HG02588 (cell line): ENCODE results near the gene CLMN.

Source experiments
- ATAC-seq: cut with Tn5 transposase; IDR thresholded peaks from one replicate; pipeline ENCODE4 v1.9.1; 2021; ENCODE audit warnings: mild to moderate bottlenecking, moderate library complexity; ENCODE audit not compliant: unreplicated experiment

Gene CLMN

DNA sequence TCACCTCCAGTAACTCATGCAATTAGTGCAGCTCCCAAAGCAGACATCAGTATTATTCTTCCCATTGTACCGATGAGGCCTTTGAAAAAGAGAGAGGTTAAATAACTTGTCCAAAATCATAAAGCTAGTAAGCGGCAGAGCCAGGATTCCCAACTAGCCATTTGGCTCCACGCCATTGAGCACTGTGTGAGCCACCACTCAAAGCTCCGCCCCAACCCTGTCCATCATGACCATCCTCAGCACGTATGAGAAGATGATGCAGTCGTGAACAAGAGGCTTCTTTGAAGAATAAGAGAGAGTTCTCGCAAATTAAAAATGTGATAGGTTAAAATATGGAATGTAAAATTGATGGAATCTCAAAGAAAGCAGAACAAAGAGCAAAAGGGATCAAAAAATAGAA is 14.6 kb downstream of the CLMN start:
- ATAC-seq, result no peak

DNA sequence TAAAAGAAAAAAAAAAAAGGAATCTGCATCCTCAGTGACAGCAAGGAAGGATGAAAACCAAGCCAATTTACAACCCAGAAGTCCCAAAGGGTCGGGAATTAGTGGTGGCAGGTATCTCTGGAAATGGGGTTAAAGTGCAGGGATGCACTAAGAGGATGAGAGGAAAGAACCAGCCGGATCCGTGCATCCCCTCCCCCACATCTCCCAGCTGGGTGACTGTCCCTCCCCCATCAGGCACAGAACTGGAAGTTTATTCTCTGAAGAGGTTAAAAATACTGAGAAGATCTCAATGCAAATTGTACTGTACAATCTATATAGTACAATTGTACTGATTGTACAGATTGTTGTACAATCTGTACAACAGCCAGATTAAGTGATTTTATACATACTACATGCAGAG is 15.4 kb downstream of the CLMN start:
- ATAC-seq, result no peak

DNA sequence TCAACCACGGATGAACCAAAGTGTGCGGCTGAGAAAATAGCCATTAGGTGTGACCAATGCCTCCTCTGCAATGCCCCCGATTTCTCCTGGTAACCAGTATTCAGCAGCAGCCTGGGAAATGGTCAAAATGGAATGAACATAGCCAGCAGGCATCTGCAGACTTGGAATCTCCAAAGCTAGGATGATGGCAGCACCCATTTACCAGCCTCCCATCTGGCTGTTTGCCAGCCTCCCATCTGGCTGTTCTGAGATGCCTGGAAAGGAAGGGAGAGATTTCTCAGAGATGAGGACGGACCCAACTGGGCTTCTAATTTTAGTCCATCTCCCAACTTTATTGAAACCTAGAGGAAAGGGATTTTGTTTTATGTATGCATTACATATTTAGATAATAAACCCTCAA is 16.2 kb downstream of the CLMN start:
- ATAC-seq, result no peak

DNA sequence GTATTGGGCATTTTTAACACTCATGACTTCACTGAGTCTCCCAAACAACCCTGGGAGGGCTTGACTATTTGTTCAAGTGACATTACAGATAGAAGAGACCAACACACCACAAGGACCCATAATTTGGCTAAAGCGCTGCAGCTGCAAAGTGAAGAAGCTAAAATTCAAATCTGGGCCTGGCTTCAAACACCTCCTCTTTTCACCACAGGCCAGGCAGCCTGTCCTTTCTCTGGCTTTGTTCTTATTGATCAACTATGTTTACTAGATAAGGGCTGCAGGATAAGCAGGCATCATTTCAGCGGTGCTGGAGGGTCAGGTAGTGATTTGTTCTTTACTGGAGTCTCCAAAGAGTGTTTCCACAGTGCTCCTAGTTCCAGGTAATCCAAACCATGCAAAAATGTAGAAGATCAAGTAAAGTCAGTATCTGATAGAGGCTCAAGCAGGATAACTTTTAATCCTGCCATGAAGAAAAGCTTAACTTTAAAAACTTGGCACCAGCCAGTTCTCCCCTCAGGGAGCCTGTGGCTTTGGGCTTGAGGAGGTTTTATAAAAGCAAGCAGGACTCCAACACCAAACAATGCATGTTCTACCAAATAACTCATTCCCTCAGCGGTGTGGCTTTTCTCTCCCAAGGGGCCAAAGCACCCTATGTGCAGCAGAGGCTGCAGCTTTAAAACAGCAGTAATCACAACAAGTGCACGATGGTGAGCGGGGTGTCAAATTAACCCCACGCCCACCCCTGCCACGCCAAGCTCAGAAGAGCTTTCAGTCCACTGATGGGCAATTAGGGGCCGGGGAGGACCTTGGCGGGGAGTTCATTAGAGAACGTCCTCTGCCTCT is 16.8 kb downstream of the CLMN start:
- no peak for ATAC-seq

DNA sequence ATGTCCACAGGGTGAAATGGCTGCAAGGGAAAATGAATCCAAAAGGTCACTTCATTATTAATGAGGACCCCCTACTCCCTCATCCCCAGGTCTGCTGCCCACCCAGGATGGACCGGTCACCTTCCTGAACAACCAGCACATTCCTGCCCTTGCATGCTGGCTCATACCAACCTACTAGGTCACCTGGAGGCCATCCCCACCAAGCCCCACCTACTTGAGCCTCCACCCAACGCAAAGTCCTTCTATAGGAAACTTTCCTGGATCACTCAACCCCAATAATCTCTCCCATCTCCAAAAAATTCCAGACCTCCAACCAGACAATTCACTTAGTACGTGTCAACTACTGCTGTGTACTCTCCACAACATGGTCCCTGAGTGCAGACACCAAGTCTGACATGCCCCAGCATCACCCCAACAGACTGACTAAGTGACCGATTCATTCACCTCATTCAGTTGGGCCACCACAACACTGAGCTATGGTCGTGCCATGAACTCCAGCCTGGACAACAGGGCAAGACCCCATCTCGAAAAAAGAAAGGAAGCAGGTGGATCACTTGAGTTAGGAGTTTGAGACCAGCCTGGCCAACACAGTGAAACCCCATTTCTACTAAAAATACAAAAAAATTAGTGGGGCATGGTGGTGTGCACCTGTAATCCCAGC is 18.1 kb downstream of the CLMN start:
- no peak for ATAC-seq

DNA sequence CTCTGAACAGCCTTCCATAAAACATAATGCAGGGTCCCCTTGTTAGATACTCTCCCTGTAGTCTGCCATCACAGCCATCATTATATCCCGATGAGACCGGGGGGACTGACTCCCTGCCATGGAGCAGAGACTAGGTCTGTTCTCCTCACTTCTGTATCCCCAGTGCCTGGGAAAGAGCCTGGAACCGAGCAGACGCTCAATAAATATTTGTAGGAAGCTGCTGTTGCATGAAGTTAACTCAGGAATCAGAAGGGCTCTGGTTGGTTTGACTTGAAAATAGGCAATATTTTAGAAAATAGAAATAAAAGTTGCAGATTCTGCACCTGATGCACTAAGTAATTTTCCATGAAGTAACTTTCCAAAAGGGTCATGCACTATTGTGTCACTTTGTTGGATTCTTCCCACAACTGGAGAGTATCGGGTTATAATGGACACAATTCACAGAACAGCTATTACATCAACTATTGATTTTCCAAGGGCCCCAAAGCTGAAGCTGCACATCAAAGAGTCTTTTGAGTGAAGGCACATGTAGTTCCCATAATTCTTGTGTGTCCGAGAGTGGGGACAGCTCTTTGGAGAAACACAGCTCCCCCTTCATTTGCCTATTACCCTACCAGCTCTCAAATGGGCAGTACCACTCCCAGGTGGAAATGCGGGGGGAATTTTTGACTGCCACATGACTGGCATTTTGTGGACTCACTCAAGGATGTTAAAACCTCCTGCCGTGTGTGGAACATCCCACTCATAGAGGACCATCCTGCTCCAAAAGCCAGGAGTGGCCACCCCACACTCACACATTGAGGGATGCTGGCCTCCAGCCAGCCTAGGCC is 18.8 kb downstream of the CLMN start:
- ATAC-seq, result no peak

DNA sequence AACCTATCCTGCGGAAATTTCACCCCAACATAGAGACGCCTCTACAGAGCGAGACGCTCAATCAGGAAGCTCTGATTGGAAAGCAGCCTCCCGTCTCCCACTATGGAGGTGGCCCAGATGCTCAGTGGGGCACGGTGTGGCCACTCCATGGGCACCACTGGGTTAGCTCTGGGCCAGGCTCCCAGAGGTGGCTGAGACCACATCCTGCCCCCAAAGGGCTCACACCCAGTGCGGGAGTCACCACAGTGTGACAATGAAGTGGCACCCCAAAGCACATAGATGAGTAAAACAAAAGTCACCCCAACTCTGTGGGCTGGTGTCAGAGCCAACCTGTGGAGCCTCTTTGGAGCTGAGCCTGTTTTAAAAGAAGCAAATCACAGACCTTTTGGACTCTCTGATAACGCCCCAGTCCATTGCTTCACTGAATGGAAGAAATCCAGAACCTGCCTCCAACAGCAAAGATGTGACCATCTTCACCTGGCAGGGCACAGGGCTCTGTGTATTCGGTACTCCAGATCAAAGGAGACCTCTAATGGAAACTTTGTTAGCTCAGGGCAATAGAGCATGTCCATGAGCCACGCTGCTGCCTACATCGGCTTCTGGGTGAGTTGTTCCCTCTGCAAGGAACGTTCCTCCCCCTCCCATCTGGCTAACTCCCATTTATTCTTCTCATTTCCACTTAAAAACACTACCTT is 19.6 kb downstream of the CLMN start:
- ATAC-seq, result no peak

DNA sequence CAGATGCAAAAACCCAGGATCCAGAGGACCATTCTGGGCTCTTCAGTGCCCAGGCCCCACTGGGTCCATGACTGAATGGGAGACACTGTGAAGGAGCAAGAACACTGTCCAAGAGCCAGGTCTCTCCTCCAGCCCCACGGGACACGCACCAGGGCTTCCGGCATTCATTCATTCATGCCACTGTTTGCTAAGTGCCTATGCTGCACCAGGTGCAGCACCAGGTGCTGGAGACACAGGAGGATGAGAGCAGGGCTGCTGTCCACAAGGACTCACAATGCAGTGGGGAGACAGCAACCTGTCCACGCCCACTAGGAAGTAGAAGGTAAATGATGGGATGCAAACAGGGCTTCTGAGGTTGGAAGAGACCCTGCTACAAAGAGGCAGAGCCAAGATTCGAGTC is 20.4 kb downstream of the CLMN start:
- no peak for ATAC-seq

DNA sequence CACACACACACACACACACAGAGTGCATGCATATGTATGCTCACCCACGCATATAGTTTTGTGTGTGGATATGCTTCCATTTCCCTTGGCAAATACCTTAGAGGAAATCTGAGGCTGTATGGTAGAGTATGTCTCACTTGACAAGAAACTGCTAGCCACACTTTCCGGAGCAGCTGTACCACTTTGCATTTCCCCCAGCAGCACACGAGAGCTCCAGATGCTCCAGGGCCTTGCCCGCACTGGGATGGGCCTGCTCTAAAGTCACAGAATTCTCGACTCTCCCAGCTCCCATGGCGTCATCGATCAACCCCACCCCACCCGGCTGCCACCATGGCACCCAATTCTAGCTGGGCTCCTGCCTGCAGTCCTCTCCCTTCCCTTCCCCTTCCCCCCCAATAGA is 21.9 kb downstream of the CLMN start:
- ATAC-seq, result no peak

DNA sequence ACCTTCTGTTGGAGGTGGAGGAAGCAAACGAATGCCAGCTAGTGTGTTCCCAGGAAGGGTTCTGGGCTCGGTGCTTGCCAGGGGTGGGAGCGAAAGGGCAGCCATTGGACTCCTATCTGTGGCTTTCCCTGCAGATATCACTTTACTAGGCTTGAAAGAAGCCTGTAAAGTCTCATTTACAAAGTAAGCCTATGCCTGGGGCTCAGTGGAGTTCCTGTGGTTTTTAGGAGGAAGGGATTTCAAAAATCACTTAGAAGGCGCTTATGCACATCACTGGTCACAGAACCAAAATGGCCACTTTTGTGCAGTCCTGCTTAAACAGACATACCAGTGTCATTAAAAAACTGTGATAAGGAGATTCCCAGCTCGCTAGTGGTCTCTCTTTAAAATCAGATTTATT is 22.7 kb downstream of the CLMN start:
- ATAC-seq, result no peak

DNA sequence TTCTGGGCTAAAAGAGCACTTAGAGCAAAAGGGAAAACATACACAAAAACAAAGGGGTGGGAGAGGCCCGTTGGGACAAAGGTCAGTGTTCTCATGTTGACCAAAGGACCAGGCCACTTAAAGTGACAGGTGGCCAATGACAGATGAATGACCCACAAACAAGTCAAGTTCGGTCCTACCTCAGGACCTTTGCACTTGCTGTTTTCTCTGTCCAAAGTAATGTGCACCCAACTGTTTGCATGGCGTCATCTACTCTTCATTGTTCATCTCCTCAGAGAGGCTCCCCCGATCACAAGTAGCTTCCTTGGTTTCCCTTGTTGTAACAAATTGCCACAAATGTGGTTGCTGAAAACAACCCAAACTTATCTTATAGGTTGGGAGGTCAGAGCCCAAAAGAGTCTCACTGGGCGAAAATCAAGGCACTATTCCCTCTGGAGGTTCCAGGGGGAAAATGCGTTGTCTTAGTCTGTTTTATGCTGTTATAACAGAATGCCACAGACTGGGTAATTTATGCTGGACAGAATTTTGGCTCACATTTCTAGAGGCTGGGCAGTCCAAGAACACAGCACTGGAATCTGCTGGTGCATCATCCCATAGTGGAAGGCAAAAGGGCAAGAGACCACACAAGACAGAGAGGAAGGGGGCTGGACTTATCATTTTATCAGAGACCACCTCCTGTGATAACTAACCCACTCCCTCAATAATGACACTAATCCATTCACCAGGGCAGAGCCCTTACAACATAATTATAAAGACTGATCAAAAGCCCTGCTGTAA is 23.9 kb downstream of the CLMN start:
- ATAC-seq, result no peak

DNA sequence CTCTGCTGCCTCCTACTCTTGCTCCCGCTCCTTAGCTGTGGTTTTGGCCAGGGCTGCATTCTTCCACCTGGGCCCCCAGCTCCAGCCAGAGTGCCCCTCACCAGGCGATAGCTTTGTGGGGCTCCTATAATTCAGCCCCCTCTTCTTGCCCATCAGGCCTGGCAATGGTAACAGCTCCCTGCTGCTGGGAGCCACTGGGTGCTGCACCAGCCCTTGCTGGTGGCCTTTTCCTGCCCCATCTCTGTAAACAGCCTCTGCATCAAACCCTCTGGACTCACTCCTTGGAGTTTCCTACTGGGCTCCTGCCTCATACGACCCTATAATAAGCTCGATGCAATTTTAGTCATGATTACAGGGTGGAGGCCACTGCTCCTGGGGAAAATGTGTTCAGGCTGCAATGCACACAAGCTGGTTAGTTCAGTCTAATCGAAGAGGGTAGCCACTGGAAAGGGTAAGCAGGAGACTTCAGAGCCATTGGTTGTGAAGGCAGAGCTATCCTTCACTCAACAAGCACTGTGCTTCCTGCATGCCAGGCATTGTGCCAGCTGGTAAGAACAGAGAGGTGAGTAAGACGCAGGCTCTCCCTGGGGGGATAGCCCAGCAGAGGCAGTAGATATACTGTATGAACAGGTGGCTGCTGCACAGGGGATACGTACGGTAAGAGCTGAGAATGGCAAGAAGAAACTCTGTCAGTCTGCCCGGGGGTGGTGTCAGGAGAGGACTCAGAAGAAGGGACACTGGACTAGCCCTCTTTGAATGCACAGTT is 24.7 kb downstream of the CLMN start:
- ATAC-seq, result no peak

DNA sequence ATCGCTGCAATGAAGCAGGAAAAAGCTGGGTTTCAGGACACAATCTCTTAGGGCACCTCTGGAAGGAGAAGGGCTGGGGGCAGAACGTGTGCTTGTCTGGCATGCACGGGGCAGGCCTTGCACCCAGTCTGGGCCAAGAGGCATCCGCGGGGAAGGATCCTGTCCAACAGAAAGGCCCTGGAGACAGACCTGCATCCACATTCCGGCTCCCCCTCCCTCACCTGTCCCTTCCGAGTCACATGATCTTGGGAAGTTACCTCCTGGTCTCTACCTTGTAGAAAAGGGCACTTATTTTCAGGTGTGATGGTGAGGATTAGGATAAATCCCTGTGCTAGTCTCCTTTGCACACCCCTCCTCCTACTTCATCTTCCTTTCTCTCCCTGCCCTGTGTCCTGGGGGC is 25.4 kb downstream of the CLMN start:
- no peak for ATAC-seq

DNA sequence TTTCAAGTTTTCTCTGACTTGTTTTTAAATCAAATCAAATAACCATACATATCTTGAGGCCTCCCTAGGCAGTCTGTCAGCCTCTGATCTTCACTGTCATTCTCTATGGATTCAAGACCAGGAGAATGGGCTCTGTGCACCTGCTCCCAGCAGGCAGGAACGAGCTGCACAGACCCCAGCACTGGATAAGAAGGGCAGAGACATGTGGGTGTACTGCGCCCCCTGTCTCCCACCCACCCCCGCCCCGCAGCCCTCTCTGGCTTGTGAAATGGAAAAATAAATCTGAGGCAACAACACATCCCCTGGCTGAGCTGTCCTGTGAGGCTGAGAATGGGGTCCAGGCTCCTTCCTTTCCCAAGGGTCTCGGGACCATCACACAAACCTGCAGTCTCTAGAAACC is 26.3 kb downstream of the CLMN start:
- no peak for ATAC-seq

DNA sequence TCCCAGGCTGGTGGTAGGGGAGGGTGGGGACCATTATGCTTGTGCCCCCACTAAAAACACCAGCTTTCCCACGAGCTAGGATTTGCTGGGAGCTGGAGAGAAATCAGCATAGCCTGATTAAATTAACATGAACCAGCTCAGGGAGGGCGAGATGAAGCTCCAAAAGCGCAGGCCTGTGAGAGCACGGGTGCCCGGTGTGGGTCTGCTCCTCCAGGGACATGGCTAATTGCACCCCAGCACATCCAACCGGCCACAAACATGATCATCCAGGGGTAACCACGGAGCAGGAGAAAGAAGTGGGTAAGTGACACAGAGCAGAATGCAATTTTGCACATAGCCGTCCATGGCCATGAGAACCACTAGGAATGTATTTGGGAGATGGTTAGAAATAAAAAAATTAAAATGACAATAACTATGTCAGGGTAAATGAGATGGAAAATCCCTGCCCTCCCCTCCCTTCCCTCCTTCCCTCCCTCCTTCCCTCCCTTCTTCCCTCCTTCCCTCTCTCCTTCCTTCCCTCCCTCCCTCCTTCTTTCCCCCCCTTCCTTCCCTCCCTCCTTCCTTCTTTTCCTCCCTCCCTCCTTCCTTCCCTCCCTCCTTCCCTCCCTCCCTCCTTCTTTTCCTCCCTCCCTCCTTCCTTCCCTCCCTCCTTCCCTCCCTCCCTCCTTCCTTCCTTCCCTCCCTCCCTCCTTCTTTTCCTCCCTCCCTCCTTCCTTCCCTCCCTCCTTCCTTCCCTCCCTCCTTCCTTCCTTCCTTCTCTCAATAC is 26.9 kb downstream of the CLMN start:
- no peak for ATAC-seq

DNA sequence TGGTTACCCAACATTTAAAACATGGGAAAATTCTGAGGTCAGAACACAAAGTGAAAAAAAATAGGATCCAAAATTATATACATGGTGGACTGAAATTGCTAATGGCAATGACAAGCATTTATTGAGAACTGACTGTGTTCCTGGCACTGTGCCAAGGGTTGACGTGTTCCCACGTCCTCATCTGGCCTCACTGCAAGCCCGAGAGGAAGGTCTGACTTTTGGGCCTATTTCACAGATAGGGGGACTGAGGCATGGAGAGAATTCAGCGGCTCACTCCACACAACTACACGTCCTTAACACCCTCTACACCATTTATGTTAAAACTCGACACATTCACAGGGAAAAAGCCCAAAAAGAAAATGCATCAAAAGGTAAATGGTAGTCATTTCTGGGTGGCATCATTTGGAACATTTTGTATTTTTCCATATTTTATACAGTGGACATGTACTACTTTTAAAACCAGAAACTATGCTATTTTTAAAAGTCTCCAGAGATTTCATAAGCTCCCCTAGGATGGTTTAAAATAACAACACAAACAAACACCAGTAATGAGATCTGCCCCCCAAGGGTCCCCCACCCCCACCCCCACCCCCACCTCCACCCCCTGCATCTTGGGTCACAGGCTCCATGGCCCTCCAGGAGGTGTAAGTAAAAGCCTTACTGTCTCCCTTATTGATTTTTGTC is 27.7 kb downstream of the CLMN start:
- no peak for ATAC-seq

DNA sequence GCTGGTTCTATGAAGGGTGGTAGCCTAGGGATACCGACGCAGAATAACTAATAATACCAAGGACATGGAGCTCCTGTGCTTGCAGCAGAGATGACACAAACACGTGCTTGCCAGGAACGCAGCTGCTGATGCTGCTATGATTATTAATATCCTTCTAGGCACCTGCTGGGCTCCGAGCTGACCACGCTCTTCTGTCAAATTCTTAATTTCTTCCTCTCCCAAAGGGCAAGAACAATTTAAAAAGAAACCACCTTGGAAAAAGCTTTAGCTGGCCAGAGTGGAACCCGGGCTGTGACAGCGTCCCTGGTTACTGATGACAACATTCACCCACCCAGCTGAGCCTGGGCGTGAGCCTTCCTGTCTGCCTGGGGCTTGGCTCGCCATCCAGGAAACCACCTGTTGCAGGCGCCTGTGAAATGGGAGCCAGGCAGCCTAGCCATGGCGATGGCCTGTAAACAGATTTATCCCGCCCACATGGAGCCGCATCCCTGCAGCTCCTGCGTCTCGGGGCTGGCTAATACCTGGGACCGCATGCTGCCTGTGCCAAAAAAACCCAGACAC is 28.8 kb downstream of the CLMN start:
- no peak for ATAC-seq

DNA sequence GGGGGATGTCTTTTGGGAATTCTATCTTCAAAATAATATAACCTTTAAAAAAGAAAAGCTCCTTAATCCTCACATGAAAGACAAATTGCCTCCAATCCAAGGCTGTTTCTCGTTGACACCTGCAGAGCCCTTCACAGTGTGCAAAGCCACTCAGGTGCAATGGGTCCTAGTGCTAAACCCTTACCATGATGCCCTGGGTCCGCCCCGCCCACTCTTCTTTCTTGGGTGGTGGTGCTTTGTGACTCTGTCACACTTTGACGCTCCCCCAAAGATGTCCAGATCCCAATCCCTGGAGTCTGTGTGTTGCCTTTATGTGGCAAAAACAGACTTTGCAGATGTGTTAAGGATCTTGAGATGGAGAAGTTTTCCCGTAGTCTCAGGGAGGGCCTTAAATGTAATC is 29.7 kb downstream of the CLMN start:
- no peak for ATAC-seq
